Measurements from ENCODE around the gene IL2.

IL2 gene

GRCh38 chr4:122453384-122453995, 3.0 kb downstream of the IL2 start:
- DNase-seq (ENCODE audit: low read depth), result no peak
- no peak for TF ChIP-seq CTCF (conservative IDR thresholded peaks at IDR 0.05; ENCODE audit: low read depth, low read length)
- no peak overlapping the region for H3K4me3 ChIP-seq (ENCODE audit: low read depth, low read length)

DNA sequence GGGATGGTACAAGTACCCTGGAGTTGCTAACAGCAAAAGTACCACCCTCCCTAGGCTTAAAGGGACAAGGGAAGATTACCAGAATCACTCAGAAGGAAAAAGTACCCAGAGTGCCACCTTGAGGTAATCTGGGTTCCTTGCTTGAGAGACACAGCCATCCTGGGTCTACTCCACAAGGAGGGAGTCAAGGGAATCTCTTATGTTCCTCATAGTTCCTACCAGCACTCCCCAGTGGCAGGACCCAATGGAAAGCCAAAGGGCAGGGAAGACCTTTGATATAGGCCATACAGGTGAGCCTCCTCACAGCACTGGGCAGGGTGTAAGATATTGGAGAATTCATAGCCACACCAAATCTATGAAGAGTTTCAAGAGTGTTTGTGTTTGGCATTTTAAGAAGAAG, 5.7 kb downstream of the IL2 start:
- peak; percentile 48 for DNase-seq (ENCODE audit: low read depth)
- peak; percentile 56 for TF ChIP-seq CTCF (conservative IDR thresholded peaks at IDR 0.05; ENCODE audit: low read depth, low read length)
- H3K4me3 ChIP-seq (ENCODE audit: low read depth, low read length), result no peak overlapping the region

DNA sequence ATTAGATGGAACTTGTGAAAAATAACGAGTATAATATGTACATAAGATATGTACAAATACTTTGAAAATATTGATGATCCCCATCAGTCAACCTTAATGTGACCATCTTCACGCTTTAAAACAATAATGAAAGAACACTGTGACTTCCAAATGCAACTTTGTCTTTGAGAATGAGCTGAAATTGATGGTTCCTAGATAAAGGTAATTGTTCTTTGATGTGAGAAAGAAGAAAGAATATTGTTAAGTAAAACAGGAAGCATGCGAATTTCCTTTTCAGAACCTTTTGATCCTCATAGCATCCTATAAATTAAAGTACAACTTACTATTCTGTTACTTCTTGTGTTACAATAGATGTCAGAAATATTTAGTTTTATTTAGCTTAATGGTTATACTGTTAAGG, 22.2 kb downstream of the IL2 start:
- no peak overlapping the region for H3K4me3 ChIP-seq (ENCODE audit: low read depth, low read length)
- no peak for DNase-seq (ENCODE audit: low read depth)
- TF ChIP-seq CTCF (conservative IDR thresholded peaks at IDR 0.05; ENCODE audit: low read depth, low read length), result no peak

DNA sequence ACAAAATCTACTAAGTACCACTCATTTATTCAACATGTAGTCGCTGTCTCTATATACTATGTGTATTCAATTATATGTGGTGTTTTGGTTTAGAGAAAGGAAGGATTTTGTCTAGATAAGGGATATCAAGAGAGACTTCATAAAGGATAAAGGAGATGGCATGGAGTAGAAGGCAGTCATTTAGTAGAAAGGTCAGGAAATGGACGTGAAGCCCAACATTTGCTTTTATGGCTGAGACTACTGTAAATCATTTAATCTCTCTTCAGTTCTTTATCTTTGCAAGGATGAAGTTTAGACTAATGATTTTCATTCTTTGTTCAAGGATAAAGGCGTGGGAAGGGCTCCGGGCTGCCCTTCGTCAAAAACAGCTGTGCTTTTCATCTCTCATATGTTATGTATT, 25.2 kb downstream of the IL2 start:
- no peak for TF ChIP-seq CTCF (conservative IDR thresholded peaks at IDR 0.05; ENCODE audit: low read depth, low read length)
- no peak overlapping the region for H3K4me3 ChIP-seq (ENCODE audit: low read depth, low read length)
- no peak for DNase-seq (ENCODE audit: low read depth)

DNA sequence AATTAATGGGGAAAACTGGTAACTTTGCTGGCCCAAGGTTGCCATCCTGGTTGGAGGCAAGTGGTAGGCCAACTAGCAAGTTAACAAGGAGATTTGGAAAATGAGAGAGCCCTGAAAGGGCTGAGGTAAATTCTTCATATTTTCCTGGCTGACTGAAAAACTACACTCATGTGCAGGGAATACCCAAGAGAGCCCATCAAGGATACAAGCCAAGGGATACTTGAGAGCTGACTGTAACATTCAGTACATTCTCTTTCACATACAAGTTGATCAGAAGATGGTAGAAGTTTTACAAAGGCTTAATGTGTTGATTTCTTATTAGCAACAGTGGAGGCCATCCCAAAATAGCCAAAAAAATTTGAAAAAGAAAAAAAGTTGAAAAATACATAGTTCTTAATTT, 33.3 kb downstream of the IL2 start:
- DNase-seq (ENCODE audit: low read depth), result peak; percentile 9
- no peak for TF ChIP-seq CTCF (conservative IDR thresholded peaks at IDR 0.05; ENCODE audit: low read depth, low read length)
- H3K4me3 ChIP-seq (ENCODE audit: low read depth, low read length), result no peak overlapping the region

DNA sequence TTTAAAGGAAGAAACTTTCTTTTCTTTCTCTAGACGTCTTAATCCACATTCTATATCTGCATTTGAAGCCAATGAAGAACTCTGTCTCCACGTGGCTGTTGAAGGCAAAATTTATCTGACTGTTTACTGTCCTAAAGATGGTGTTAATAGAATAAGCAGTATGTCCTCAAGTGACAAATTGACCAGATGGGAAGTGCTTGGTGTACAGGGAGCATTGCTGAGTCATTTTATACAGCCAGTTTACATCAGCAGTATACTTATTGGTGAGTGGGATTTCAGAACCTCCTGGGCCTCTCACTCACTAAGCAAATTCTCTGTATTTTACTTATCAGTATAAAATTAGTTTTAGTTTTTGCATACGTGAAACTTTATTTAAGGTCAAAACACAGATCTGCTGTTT, 44.0 kb downstream of the IL2 start:
- TF ChIP-seq CTCF (conservative IDR thresholded peaks at IDR 0.05; ENCODE audit: low read depth, low read length), result no peak
- H3K4me3 ChIP-seq (ENCODE audit: low read depth, low read length), result no peak overlapping the region
- DNase-seq (ENCODE audit: low read depth), result peak; percentile 11

DNA sequence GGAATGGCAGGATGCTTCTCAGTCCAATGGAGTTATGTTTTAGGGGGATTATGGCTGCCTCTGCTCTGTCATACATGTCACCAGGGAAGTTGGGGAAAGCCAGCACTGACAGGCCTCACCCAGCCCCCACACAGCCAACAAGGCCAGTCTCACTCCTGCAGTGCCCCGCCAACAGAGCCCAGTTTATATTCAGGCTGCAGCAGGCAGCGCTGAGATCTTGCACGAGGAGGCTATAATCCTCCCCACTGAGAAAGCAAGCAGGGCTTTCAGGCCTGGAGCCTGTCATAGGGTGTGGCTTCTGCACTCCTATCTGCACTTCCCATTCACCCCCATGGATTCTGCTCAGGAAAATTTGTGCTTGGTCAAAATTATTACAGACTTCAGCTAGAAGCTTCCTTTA, 52.7 kb downstream of the IL2 start:
- no peak for DNase-seq (ENCODE audit: low read depth)
- no peak for TF ChIP-seq CTCF (conservative IDR thresholded peaks at IDR 0.05; ENCODE audit: low read depth, low read length)

More for the DNA sequence above, 52.7 kb downstream of the IL2 start:
- no peak overlapping the region for H3K4me3 ChIP-seq (ENCODE audit: low read depth, low read length)
